Neural crest cell (in vitro differentiated cells): Measurements from ENCODE around the gene PIGN. TPM values are rescaled to one million over a fixed set of nuclear protein-coding genes. Genes with fewer than 3 reads are reported as not detected.

Experiments used
- DNase-seq: peaks from one replicate; pipeline ENCODE4 v3.0.0; 2021; ENCODE audit warnings: low read depth, mixed read lengths, low spot score
- H3K27ac Mint-ChIP-seq: one replicate; pipeline ENCODE4 v1.8.0; 2021; ENCODE audit warnings: mild to moderate bottlenecking, mixed read lengths; ENCODE audit not compliant: unreplicated experiment
- H3K27me3 Mint-ChIP-seq: 2 replicates; pipeline ENCODE4 v1.8.0; 2021; ENCODE audit warnings: low read depth, mild to moderate bottlenecking, mixed read lengths
- H3K36me3 Mint-ChIP-seq: 2 replicates; pipeline ENCODE4 v1.8.0; 2021; ENCODE audit warnings: low read depth, mild to moderate bottlenecking, mixed read lengths
- H3K4me1 Mint-ChIP-seq: 2 replicates; pipeline ENCODE4 v1.8.0; 2021; ENCODE audit warnings: mixed read lengths
- H3K4me3 Mint-ChIP-seq: one replicate; pipeline ENCODE4 v1.8.0; 2021; ENCODE audit warnings: mild to moderate bottlenecking, mixed read lengths
- H3K9me3 Mint-ChIP-seq: 2 replicates; pipeline ENCODE4 v1.8.0; 2021; ENCODE audit warnings: mixed read lengths
- CTCF ChIP-seq: fragments of 200-600 bp; sonication (generic); conservative IDR thresholded peaks from 2 replicates; pipeline ENCODE4 v1.5.0; 2021; ENCODE audit warnings: antibody characterized with exemption, mild to moderate bottlenecking
- total RNA-seq: library from RNA; stranded (reverse); gene quantifications from 2 replicates; pipeline ENCODE4 v1.2.1, GENCODE V29; 2021

PIGN gene
- total RNA-seq, 1 donor from 2014 or later, result 24.1 TPM

GRCh38 chr18:62069556-62069955 lies 117.3 kb downstream of the PIGN start:
- Mint-ChIP-seq H3K4me1 (no peaks in the 10 kb centered on the region), H3K36me3 (no peaks in the 10 kb centered on the region)

GRCh38 chr18:62066102-62066818 lies 120.6 kb downstream of the PIGN start:
- Mint-ChIP-seq H3K9me3 (no peaks in the 10 kb centered on the region), H3K27me3 (no peaks in the 10 kb centered on the region), H3K27ac (no peak overlapping the region), H3K4me1 (peaks cover 6% of the 10 kb centered on the region), H3K4me3 (no peak overlapping the region), H3K36me3 (no peaks in the 10 kb centered on the region)
- TF ChIP-seq CTCF, result no peak
- no peak for DNase-seq

More at GRCh38 chr18:62069556-62069955, 117.3 kb downstream of the PIGN start:
- Mint-ChIP-seq H3K4me3 (no peak overlapping the region), H3K27ac (no peak overlapping the region), H3K9me3 (no peaks in the 10 kb centered on the region), H3K27me3 (no peaks in the 10 kb centered on the region)
- no peak for DNase-seq
- no peak for TF ChIP-seq CTCF

- Mint-ChIP-seq H3K4me1 (peaks cover 6% of the 10 kb centered on the region), H3K4me3 (no peak overlapping the region), H3K9me3 (peaks cover 3% of the 10 kb centered on the region), H3K36me3 (peaks cover 5% of the 10 kb centered on the region), H3K27ac (no peak overlapping the region), H3K27me3 (no peaks in the 10 kb centered on the region)
- no peak for DNase-seq
- TF ChIP-seq CTCF, result no peak
These were observed 122.5 kb downstream of the PIGN start for GRCh38 chr18:62064361-62064760.

- Mint-ChIP-seq H3K27ac (no peak overlapping the region), H3K4me3 (no peak overlapping the region), H3K4me1 (peaks cover 6% of the 10 kb centered on the region)
These were observed 124.9 kb downstream of the PIGN start for GRCh38 chr18:62061821-62062478.

GRCh38 chr18:62060820-62061219 lies 126.0 kb downstream of the PIGN start:
- Mint-ChIP-seq H3K36me3 (peaks cover 5% of the 10 kb centered on the region), H3K9me3 (peaks cover 3% of the 10 kb centered on the region), H3K4me3 (no peak overlapping the region), H3K4me1 (peaks cover 6% of the 10 kb centered on the region), H3K27me3 (no peaks in the 10 kb centered on the region), H3K27ac (no peak overlapping the region)
- TF ChIP-seq CTCF, result no peak
- no peak for DNase-seq

More at GRCh38 chr18:62061821-62062478, 124.9 kb downstream of the PIGN start:
- no peaks in the 10 kb centered on the region for H3K27me3 Mint-ChIP-seq
- no peak for TF ChIP-seq CTCF
- H3K36me3 Mint-ChIP-seq, result peaks cover 5% of the 10 kb centered on the region
- DNase-seq, result no peak
- H3K9me3 Mint-ChIP-seq, result peaks cover 3% of the 10 kb centered on the region
